Fibroblast of lung (primary cell): Measurements from ENCODE around the gene PDGFC. TPM values are rescaled to one million over a fixed set of nuclear protein-coding genes. Genes with fewer than 3 reads are reported as not detected.

Experiments used
- DNase-seq, 2 donors: peaks; one replicate each; pipeline versions ENCODE4 v3.0.0 to v3.0.0-alpha.2; 2010; ENCODE audit warnings: low read depth in 2 of 2
- H2AFZ ChIP-seq: 2 replicates; pipeline ENCODE4 v1.5.1; 2012; ENCODE audit warnings: low read length, control low read depth, inconsistent platforms
- H3K27ac ChIP-seq: 2 replicates; pipeline ENCODE4 v1.5.1; 2011; ENCODE audit warnings: low read length, control low read depth; ENCODE audit not compliant: insufficient read depth
- H3K27me3 ChIP-seq: 2 replicates; pipeline ENCODE4 v1.5.1; 2011; ENCODE audit warnings: mild to moderate bottlenecking, low read length; ENCODE audit not compliant: control insufficient read depth, insufficient read depth
- H3K36me3 ChIP-seq: 2 replicates; pipeline ENCODE4 v1.5.1; 2011; ENCODE audit warnings: low read length; ENCODE audit not compliant: control insufficient read depth, insufficient read depth
- H3K4me1 ChIP-seq: 2 replicates; pipeline ENCODE4 v1.5.1; 2011; ENCODE audit warnings: low read length; ENCODE audit not compliant: control insufficient read depth, insufficient read depth; ENCODE audit errors: extremely low read depth
- H3K4me2 ChIP-seq: 2 replicates; pipeline ENCODE4 v1.5.1; 2011; ENCODE audit warnings: low read length, control low read depth; ENCODE audit not compliant: insufficient read depth; ENCODE audit errors: extremely low read depth
- H3K4me3 ChIP-seq, 4 experiments: fragments of 200-600 bp in 1 of 4; sonication (generic) in 1 of 4; replicated peaks in 1 of 4; 2 replicates each; pipeline ENCODE4 v1.5.1; 2011 to 2016; ENCODE audit warnings: low read length in 4 of 4, low read depth in 3 of 4, mild to moderate bottlenecking in 3 of 4, control low read depth in 2 of 4, inconsistent platforms in 1 of 4, mixed read lengths in 1 of 4; ENCODE audit not compliant: insufficient read depth in 1 of 4; ENCODE audit errors: control extremely low read depth in 1 of 4
- H3K79me2 ChIP-seq: 2 replicates; pipeline ENCODE4 v1.5.1; 2012; ENCODE audit warnings: mild to moderate bottlenecking, low read length, inconsistent platforms; ENCODE audit not compliant: control insufficient read depth, insufficient read depth
- H3K9ac ChIP-seq: 2 replicates; pipeline ENCODE4 v1.5.1; 2011; ENCODE audit warnings: mild to moderate bottlenecking, low read length, control low read depth; ENCODE audit not compliant: insufficient read depth
- H3K9me3 ChIP-seq: 2 replicates; pipeline ENCODE4 v1.5.1; 2012; ENCODE audit warnings: low read depth, low read length; ENCODE audit not compliant: control insufficient read depth, insufficient read depth
- H4K20me1 ChIP-seq: 2 replicates; pipeline ENCODE4 v1.5.1; 2011; ENCODE audit warnings: low read length; ENCODE audit not compliant: control insufficient read depth, insufficient read depth; ENCODE audit errors: extremely low read depth
- EZH2 ChIP-seq: IDR thresholded peaks from 2 replicates; pipeline ENCODE4 v1.5.1; 2012; ENCODE audit warnings: low read length, control low read depth, mild to moderate bottlenecking; ENCODE audit errors: missing control alignments
- polyA plus RNA-seq, 2 donors: library from polyadenylated mRNA; depleted of rRNA in 1 of 2; stranded (reverse) in 1 of 2; unstranded in 1 of 2; fragments of >200 nt; gene quantifications; 2 replicates each; pipeline ENCODE4 v1.2.1, GENCODE V29; 2011 to 2012; ENCODE audit warnings: missing spikeins in 1 of 2
- total RNA-seq: library from RNA; depleted of rRNA; stranded (reverse); fragments of >200 nt; gene quantifications from 2 replicates; pipeline ENCODE4 v1.2.1, GENCODE V29; 2014
- TF ChIP-seq, protein P1 (sequence below), 2 donors: IDR thresholded peaks in 1 of 2; conservative IDR thresholded peaks in 1 of 2; 1 replicate in 1 of 2; 2 replicates in 1 of 2; pipeline ENCODE4 v1.5.1; 2011 to 2012; ENCODE audit warnings: low read length in 2 of 2, control low read depth in 1 of 2, inconsistent platforms in 1 of 2, low read depth in 1 of 2, mild to moderate bottlenecking in 1 of 2

PDGFC gene
- total and polyA plus RNA-seq, 2 donors (not counting 1 experiment from before 2014, with no cell fraction given): 43.4 to 103 TPM

- H3K9me3 ChIP-seq: no peaks in the 10 kb centered on the region
- H3K4me1 ChIP-seq: peaks cover 16% of the 10 kb centered on the region
- H2AFZ ChIP-seq: no peak overlapping the region
- H3K4me2 ChIP-seq: no peak overlapping the region
- H3K4me3 ChIP-seq: no peak overlapping the region
- TF ChIP-seq, protein P1, sequence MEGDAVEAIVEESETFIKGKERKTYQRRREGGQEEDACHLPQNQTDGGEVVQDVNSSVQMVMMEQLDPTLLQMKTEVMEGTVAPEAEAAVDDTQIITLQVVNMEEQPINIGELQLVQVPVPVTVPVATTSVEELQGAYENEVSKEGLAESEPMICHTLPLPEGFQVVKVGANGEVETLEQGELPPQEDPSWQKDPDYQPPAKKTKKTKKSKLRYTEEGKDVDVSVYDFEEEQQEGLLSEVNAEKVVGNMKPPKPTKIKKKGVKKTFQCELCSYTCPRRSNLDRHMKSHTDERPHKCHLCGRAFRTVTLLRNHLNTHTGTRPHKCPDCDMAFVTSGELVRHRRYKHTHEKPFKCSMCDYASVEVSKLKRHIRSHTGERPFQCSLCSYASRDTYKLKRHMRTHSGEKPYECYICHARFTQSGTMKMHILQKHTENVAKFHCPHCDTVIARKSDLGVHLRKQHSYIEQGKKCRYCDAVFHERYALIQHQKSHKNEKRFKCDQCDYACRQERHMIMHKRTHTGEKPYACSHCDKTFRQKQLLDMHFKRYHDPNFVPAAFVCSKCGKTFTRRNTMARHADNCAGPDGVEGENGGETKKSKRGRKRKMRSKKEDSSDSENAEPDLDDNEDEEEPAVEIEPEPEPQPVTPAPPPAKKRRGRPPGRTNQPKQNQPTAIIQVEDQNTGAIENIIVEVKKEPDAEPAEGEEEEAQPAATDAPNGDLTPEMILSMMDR (conservative IDR thresholded peaks at IDR 0.05 in 1 of 2, IDR thresholded peaks at IDR 0.05 in 1 of 2; ENCODE audit: low read depth in 1 of 2, low read length in 2 of 2): no peak
- TF ChIP-seq EZH2: no peak
- no peaks in the 10 kb centered on the region for H3K27me3 ChIP-seq
- H3K27ac ChIP-seq: peak overlapping the region; percentile 1
- peak; percentile 47 to 63 for DNase-seq
- H3K36me3 ChIP-seq: peaks cover 5% of the 10 kb centered on the region
- H3K79me2 ChIP-seq: peaks cover 3% of the 10 kb centered on the region
- H3K9ac ChIP-seq: no peak overlapping the region
- no peaks in the 10 kb centered on the region for H4K20me1 ChIP-seq
Observed at GRCh38 chr4:156765277-156765676, 206.3 kb downstream of the PDGFC start.

- no peak overlapping the region for H2AFZ ChIP-seq
- no peak overlapping the region for H3K9ac ChIP-seq
- peaks cover 16% of the 10 kb centered on the region for H3K4me1 ChIP-seq
- TF ChIP-seq, protein P1 (conservative IDR thresholded peaks at IDR 0.05 in 1 of 2, IDR thresholded peaks at IDR 0.05 in 1 of 2; ENCODE audit: low read depth in 1 of 2, low read length in 2 of 2): no peak
- no peak for TF ChIP-seq EZH2
- H4K20me1 ChIP-seq: no peaks in the 10 kb centered on the region
- H3K4me3 ChIP-seq: no peak overlapping the region
- H3K79me2 ChIP-seq: peaks cover 3% of the 10 kb centered on the region
- DNase-seq: peak in 1 of 2 donors; percentile 35
- H3K9me3 ChIP-seq: no peaks in the 10 kb centered on the region
- H3K27ac ChIP-seq: peak overlapping the region; percentile 1
- H3K4me2 ChIP-seq: no peak overlapping the region
- peaks cover 5% of the 10 kb centered on the region for H3K36me3 ChIP-seq
- H3K27me3 ChIP-seq: no peaks in the 10 kb centered on the region
Observed at GRCh38 chr4:156764846-156765245, 206.8 kb downstream of the PDGFC start.

DNA sequence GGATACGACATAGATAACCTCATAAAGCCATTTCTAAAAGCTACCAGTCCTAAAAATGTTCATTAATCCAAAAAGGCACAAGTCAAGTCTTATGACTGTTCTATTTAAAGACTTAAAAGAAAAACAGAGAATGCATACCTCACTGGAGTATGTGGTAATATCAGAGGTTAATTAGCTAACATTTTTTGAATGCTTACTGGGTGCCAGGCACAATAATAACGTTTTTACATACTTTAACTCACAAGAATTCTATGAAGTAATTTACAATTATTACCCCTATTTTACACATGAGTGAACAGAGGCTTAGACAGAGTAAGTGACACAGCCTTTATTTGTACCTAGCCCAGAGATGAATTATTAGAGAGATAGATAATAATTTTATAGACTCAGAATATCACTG lies 207.5 kb downstream of the PDGFC start:
- no peak overlapping the region for H3K27ac ChIP-seq

More for the DNA sequence above, 207.5 kb downstream of the PDGFC start:
- H3K27me3 ChIP-seq: no peaks in the 10 kb centered on the region
- H3K36me3 ChIP-seq: peaks cover 5% of the 10 kb centered on the region
- H4K20me1 ChIP-seq: no peaks in the 10 kb centered on the region
- DNase-seq: peak in 1 of 2 donors; percentile 93
- H2AFZ ChIP-seq: no peak overlapping the region
- H3K9ac ChIP-seq: no peak overlapping the region
- no peak overlapping the region for H3K4me2 ChIP-seq
- H3K4me3 ChIP-seq: no peak overlapping the region
- H3K9me3 ChIP-seq: no peaks in the 10 kb centered on the region
- peaks cover 3% of the 10 kb centered on the region for H3K79me2 ChIP-seq
- peaks cover 16% of the 10 kb centered on the region for H3K4me1 ChIP-seq
- no peak for TF ChIP-seq EZH2
- TF ChIP-seq, protein P1 (conservative IDR thresholded peaks at IDR 0.05 in 1 of 2, IDR thresholded peaks at IDR 0.05 in 1 of 2; ENCODE audit: low read depth in 1 of 2, low read length in 2 of 2): no peak
